ENCODE data around the gene SLC2A13. TPM values are rescaled to one million over a fixed set of nuclear protein-coding genes. Genes with fewer than 3 reads are reported as not detected.
"Not testable (repeated sequence)": the region's sequence is repeated elsewhere in the genome, so short reads cannot be mapped to it uniquely, and the experiment has no call there.

Gene SLC2A13
- total RNA-seq, 2 donors from 2014 or later: 21.0 to 41.9 TPM

GRCh38 chr12:39906237-39906636 is 199.6 kb downstream of the SLC2A13 start:
- no peak overlapping the region for H3K4me3 ChIP-seq
- H3K4me1 ChIP-seq: peaks cover 9% of the 10 kb centered on the region
- intact Hi-C loops (cut with DNase I): no loop called here
- ATAC-seq: no peak
- no peak for DNase-seq
- TF ChIP-seq, protein P1, sequence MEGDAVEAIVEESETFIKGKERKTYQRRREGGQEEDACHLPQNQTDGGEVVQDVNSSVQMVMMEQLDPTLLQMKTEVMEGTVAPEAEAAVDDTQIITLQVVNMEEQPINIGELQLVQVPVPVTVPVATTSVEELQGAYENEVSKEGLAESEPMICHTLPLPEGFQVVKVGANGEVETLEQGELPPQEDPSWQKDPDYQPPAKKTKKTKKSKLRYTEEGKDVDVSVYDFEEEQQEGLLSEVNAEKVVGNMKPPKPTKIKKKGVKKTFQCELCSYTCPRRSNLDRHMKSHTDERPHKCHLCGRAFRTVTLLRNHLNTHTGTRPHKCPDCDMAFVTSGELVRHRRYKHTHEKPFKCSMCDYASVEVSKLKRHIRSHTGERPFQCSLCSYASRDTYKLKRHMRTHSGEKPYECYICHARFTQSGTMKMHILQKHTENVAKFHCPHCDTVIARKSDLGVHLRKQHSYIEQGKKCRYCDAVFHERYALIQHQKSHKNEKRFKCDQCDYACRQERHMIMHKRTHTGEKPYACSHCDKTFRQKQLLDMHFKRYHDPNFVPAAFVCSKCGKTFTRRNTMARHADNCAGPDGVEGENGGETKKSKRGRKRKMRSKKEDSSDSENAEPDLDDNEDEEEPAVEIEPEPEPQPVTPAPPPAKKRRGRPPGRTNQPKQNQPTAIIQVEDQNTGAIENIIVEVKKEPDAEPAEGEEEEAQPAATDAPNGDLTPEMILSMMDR (IDR thresholded peaks at IDR 0.05): no peak
- TF ChIP-seq POLR2A (IDR thresholded peaks at IDR 0.05): no peak
- H3K27me3 ChIP-seq: no peaks in the 10 kb centered on the region
- no peak overlapping the region for H3K27ac ChIP-seq
- H3K9me3 ChIP-seq: no peaks in the 10 kb centered on the region
- no peaks in the 10 kb centered on the region for H3K36me3 ChIP-seq (replicated peaks in 1 of 2; ENCODE audit: insufficient read depth in 1 of 2, low read depth in 2 of 2)

- Histone ChIP-seq H3K4me3 (no peak overlapping the region), H3K27me3 (no peaks in the 10 kb centered on the region), H3K36me3 (replicated peaks in 1 of 2; ENCODE audit: insufficient read depth in 1 of 2, low read depth in 2 of 2) (no peaks in the 10 kb centered on the region), H3K27ac (no peak overlapping the region), H3K9me3 (no peaks in the 10 kb centered on the region), H3K4me1 (peaks cover 4% of the 10 kb centered on the region)
- WGBS, 2 donors: 73 to 95% methylated on average over 1 of the region's 1 CpG
- DNase-seq (peak in 2 of 4 donors; percentile 30 to 32), ATAC-seq (no peak)
- no peak for TF ChIP-seq POLR2A (IDR thresholded peaks at IDR 0.05)
- TF ChIP-seq, protein P1 (IDR thresholded peaks at IDR 0.05): no peak
- intact Hi-C loops (cut with DNase I): no loop called here
Measured at GRCh38 chr12:39905152-39905551, 200.7 kb downstream of the SLC2A13 start.

- intact Hi-C loops (cut with DNase I): no loop called here
- ATAC-seq (no peak), DNase-seq (no peak)
- peaks cover 4% of the 10 kb centered on the region for H3K4me1 ChIP-seq
- no peak overlapping the region for H3K4me3 ChIP-seq
- no peaks in the 10 kb centered on the region for H3K27me3 ChIP-seq
- 23 to 28% methylated on average over 2 of the region's 2 CpGs for WGBS, 2 donors
- no peaks in the 10 kb centered on the region for H3K36me3 ChIP-seq (replicated peaks in 1 of 2; ENCODE audit: insufficient read depth in 1 of 2, low read depth in 2 of 2)
- TF ChIP-seq POLR2A (IDR thresholded peaks at IDR 0.05): no peak
- TF ChIP-seq, protein P1 (IDR thresholded peaks at IDR 0.05): no peak
- H3K9me3 ChIP-seq: no peaks in the 10 kb centered on the region
- no peak overlapping the region for H3K27ac ChIP-seq
Measured at GRCh38 chr12:39902821-39903220, 203.1 kb downstream of the SLC2A13 start.

GRCh38 chr12:39897315-39897714 is 208.6 kb downstream of the SLC2A13 start:
- H3K4me3 ChIP-seq: no peak overlapping the region
- DNase-seq: no peak
- H3K36me3 ChIP-seq (replicated peaks in 1 of 2; ENCODE audit: insufficient read depth in 1 of 2, low read depth in 2 of 2): no peaks in the 10 kb centered on the region
- peaks cover under 1% of the 10 kb centered on the region for H3K4me1 ChIP-seq
- no peak overlapping the region for H3K27ac ChIP-seq
- TF ChIP-seq POLR2A (IDR thresholded peaks at IDR 0.05): no peak
- TF ChIP-seq, protein P1 (IDR thresholded peaks at IDR 0.05): no peak
- no peaks in the 10 kb centered on the region for H3K27me3 ChIP-seq
- no peak for ATAC-seq
- intact Hi-C loops (cut with DNase I): no loop called here
- WGBS, 2 donors: 78 to 93% methylated on average over 1 of the region's 1 CpG
- no peaks in the 10 kb centered on the region for H3K9me3 ChIP-seq

DNA sequence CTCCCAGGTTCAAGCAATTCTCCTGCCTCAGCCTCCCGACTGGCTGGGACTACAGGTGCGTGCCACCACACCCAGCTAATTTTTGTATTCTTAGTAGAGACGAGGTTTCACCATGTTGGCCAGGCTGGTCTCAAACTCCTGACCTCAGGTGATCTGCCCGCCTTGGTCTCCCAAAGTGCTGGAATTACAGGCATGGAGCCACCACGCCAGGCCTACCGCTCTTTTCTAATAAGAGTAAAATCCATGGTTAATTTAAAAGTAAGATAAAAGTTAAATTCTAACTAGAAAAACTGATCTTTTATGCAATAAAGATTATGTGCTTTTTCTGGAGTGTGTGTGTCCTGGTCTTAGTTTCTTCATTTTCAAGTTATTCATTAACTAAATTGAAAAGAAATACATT is 212.5 kb downstream of the SLC2A13 start:
- H3K27me3 ChIP-seq; H3K4me1 ChIP-seq; H3K27ac ChIP-seq; H3K9me3 ChIP-seq; intact Hi-C loops (cut with DNase I); ATAC-seq; DNase-seq; H3K36me3 ChIP-seq (replicated peaks in 1 of 2; ENCODE audit: insufficient read depth in 1 of 2, low read depth in 2 of 2); H3K4me3 ChIP-seq: not testable (repeated sequence)
- 83 to 86% methylated on average over 6 of the region's 6 CpGs for WGBS, 2 donors

Data from body of pancreas (tissue), 4 donors.